Spinal cord (tissue), 10 donors: ENCODE data around the gene TKTL1. TPM values are rescaled to one million over a fixed set of nuclear protein-coding genes. Genes with fewer than 3 reads are reported as not detected.
A peak's percentile ranks its signal among the peaks of the same experiment; 100 is the strongest.

Experiments
- DNase-seq, 6 donors: peaks; one replicate each; pipeline versions ENCODE4 v3.0.0 to v3.0.0-alpha.2; 2013 to 2015; ENCODE audit warnings: low spot score in 6 of 6, low read depth in 4 of 6
- H3K27ac ChIP-seq: one replicate; pipeline ENCODE4 v1.5.1; 2013; ENCODE audit warnings: low read depth, low read length, control low read depth
- H3K27me3 ChIP-seq: one replicate; pipeline ENCODE4 v1.6.1; 2013; ENCODE audit warnings: low read length; ENCODE audit not compliant: control insufficient read depth, insufficient read depth
- H3K36me3 ChIP-seq: one replicate; pipeline ENCODE4 v1.6.1; 2013; ENCODE audit warnings: low read length; ENCODE audit not compliant: control insufficient read depth, insufficient read depth
- H3K4me1 ChIP-seq: one replicate; pipeline ENCODE4 v1.6.1; 2013; ENCODE audit warnings: low read length; ENCODE audit not compliant: control insufficient read depth, insufficient read depth
- H3K4me3 ChIP-seq: one replicate; pipeline ENCODE4 v1.5.1; 2013; ENCODE audit warnings: low read depth, low read length, control low read depth
- H3K9me3 ChIP-seq: one replicate; pipeline ENCODE4 v1.6.1; 2013; ENCODE audit warnings: low read length; ENCODE audit not compliant: control insufficient read depth, insufficient read depth
- WGBS: methylation state at CpG from one replicate; pipeline ENCODE4 v1.1.5; 2013; ENCODE audit warnings: missing lambda C conversion rate; ENCODE audit not compliant: insufficient coverage; 5-methylcytosine and 5-hydroxymethylcytosine counted together
- polyA plus RNA-seq, 2 donors: library from polyadenylated mRNA; unstranded; fragments of 120-200 nt; gene quantifications; one replicate each; pipeline ENCODE4 v1.2.1, GENCODE V29; 2013; ENCODE audit not compliant: insufficient read length in 2 of 2
- total RNA-seq, 2 donors: library from RNA; depleted of rRNA in 1 of 2; stranded (reverse); fragments of 120-200 nt in 1 of 2; fragments of >200 nt in 1 of 2; gene quantifications; one replicate each; pipeline versions ENCODE4 v1.2.3 to v1.2.4, GENCODE V29; 2013 to 2014
- donor health status: healthy.

Gene TKTL1
- total and polyA plus RNA-seq, 4 donors = 1.9 to 22.6 (median 15.9) TPM

DNA sequence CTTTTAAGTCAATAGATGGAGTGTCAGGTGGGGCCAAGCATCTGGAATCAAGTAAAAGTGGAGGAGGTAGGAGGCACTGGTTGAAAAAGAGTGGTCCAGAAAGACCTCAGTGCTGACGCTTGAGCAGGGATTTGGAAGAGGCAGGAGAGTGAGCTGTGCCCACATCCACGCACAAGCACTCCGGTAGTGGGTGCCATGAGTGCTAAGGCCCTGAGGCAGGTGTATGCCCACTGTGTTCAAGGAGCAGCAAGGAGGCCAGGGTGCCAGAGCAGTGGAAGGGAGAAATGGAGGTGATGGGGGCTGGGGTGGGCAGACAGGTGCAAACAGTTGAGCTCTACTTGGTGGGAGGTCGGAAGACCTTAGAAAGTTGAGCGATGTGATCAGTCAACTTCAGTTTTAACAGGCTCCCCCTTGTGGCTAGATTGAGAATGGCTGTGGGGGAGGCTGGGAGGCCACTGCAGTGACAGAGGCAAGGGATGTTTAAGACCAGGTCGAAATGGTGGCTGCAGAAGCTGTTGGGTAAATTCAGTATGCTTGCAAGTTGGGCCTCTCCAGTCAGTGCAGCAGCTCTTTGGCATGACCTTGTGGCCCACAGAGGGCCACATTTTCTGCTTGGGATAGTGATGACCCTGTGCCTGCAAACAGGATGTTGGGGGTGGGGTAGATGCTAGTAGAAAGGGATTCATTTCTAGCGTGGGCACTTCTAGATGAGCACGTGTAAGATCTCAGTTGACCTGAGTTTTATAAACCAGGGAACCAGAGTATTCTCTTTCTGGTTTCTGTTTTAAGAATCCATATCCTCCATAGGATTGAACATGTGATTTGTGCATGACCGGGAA, 12.7 kb downstream of the TKTL1 start:
- DNase-seq = peak in 2 of 6 donors; percentile 58 to 59
- WGBS = 68% methylated on average over 9 of the region's 9 CpGs

DNA sequence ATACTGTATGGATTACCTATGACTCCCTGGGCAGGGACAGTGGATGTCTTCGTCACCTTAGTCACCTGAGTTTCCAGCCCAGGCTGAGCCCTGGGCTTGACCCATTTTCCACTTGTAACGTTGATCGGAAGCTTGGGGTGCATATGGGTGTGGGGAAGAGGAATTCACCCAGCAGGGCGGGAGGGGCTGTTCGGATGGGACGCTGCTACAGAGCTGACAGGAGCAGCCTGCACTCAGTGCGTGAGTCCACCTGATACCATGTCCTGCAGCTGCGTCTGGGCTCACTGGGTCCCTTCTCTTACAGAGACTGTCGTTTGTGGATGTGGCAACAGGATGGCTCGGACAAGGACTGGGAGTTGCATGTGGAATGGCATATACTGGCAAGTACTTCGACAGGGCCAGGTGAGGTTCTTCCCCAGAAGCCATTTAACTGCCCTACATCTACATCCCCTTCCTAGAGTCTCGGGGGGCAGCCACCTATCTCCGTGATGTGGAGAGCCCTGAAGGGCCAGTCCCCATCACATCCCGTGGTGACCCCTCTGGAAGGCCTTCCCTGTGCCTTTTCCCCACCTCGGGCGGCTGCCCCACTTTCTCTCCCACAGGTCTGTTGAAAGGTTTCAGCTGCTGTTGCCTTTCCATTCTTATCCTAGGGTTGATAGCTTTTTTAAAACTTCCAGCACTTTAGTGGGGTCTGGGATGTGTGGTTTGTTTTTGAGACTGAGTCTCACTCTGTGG, 13.6 kb downstream of the TKTL1 start:
- H3K4me1 ChIP-seq = peaks cover 17% of the 10 kb centered on the region
- H3K27me3 ChIP-seq = no peaks in the 10 kb centered on the region
- H3K9me3 ChIP-seq = no peaks in the 10 kb centered on the region
- DNase-seq = no peak
- H3K4me3 ChIP-seq = no peak overlapping the region
- H3K27ac ChIP-seq = no peak overlapping the region
- no peaks in the 10 kb centered on the region for H3K36me3 ChIP-seq
- 69% methylated on average over 15 of the region's 16 CpGs for WGBS

More for the DNA sequence above, 12.7 kb downstream of the TKTL1 start:
- Histone ChIP-seq H3K4me3 (no peak overlapping the region), H3K4me1 (peaks cover 22% of the 10 kb centered on the region), H3K27me3 (no peaks in the 10 kb centered on the region), H3K27ac (no peak overlapping the region), H3K36me3 (no peaks in the 10 kb centered on the region), H3K9me3 (no peaks in the 10 kb centered on the region)

DNA sequence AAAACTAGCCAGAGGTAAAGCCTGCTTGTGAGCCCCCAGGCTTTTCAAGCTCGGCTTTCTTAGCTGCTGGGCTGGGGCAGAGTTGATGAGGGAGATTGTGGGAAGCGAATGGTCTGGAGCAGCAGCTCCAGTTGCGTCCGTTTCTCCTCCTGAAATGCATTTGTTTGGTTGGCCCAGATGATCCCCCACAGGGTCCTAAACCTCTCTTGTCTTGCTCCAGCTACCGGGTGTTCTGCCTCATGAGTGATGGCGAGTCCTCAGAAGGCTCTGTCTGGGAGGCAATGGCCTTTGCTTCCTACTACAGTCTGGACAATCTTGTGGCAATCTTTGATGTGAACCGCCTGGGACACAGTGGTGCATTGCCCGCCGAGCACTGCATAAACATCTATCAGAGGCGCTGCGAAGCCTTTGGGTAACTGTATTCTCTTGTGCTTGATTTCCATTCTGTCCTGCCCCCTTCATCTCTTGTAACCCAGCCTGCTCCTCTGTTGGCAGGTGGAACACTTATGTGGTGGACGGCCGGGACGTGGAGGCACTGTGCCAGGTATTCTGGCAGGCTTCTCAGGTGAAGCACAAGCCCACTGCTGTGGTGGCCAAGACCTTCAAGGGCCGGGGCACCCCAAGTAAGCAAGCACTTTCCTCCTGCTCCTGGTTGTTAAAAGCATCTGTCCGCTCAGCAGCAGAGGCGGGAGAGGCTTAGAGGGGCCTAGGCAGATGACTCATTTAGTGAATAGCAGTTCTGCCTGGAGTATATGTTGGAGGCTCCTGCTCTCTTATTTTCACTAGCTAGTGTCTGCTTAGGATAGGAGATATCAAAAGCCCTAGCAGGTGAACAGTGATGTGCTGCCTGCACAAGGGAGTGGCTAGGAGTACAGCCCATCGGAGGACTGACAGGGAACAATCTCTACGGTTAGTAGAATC, 15.3 kb downstream of the TKTL1 start:
- Histone ChIP-seq H3K27me3 (no peaks in the 10 kb centered on the region), H3K36me3 (no peaks in the 10 kb centered on the region), H3K9me3 (no peaks in the 10 kb centered on the region), H3K4me3 (no peak overlapping the region), H3K4me1 (peaks cover 3% of the 10 kb centered on the region), H3K27ac (no peak overlapping the region)
- DNase-seq = no peak
- 65% methylated on average over 18 of the region's 19 CpGs for WGBS

DNA sequence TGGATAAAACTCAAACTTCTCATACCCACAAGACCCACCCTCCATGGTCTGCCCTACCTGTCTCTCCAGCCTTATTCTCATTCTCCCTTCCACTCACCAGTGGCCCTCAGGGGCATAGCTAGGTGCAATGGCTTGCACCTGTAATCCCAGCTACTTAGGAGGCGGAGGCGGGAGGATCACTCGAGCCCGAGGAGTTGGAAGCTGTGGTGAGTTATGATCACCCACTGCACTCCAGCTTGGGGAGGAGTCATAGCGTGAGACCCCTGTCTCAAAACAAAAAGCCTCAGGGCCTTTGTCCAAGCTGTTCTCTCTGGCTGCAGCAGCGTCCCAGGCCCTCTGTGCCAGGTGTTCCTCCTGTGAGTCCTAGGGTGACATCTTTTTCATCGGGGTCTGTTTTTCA, 16.5 kb downstream of the TKTL1 start:
- DNase-seq = no peak

DNA sequence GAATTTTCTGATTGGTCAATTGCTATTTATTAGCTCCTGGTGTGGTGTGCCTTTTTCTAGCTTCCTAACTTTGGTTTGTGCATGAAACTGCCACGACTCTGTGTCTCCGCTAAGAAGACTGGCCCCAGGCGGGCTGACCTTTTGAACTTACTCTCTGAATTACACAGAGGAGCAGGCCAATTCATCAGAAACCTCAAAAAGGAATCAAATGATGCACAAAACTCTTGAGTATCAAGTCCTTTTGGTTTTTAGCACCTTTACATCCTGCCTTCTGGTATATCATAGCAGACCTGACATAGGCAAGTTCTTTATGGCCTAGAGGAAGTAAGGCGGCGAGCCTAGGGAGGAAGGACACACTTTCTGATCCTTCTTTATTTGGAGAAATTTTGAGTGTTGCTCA, 17.6 kb downstream of the TKTL1 start:
- Histone ChIP-seq H3K27me3 (no peaks in the 10 kb centered on the region), H3K4me1 (no peaks in the 10 kb centered on the region), H3K36me3 (no peaks in the 10 kb centered on the region), H3K27ac (no peak overlapping the region), H3K4me3 (no peak overlapping the region), H3K9me3 (no peaks in the 10 kb centered on the region)
- DNase-seq = no peak
- WGBS = 65% methylated on average over 3 of the region's 5 CpGs

More for the DNA sequence above, 16.5 kb downstream of the TKTL1 start:
- Histone ChIP-seq H3K9me3 (no peaks in the 10 kb centered on the region), H3K4me3 (no peak overlapping the region), H3K36me3 (no peaks in the 10 kb centered on the region), H3K4me1 (no peaks in the 10 kb centered on the region), H3K27me3 (no peaks in the 10 kb centered on the region), H3K27ac (no peak overlapping the region)
- WGBS = 68% methylated on average over 3 of the region's 7 CpGs

DNA sequence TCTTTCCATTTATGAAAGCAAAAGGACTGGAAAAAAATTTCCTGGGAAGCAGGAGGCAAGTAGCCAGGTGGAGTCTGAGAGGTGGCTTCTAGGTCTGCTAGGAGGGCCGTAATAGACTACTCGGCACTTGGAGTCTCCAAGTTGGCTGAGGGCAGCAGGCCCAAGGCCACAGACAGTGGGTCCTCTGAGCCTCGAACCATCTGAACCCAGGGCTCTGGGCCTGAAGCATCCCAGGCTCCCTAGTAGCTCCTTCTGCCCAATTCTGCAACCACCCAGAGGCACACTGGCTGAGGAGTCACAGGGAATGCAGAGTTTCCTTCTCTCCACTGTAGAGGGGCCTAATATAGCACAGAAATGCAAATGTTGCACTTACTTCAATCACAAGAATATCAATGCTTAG, 19.8 kb downstream of the TKTL1 start:
- Histone ChIP-seq H3K27ac (no peak overlapping the region), H3K4me1 (no peaks in the 10 kb centered on the region), H3K36me3 (no peaks in the 10 kb centered on the region), H3K27me3 (no peaks in the 10 kb centered on the region), H3K4me3 (no peak overlapping the region), H3K9me3 (no peaks in the 10 kb centered on the region)
- DNase-seq = no peak
- 56% methylated on average over 3 of the region's 3 CpGs for WGBS

DNA sequence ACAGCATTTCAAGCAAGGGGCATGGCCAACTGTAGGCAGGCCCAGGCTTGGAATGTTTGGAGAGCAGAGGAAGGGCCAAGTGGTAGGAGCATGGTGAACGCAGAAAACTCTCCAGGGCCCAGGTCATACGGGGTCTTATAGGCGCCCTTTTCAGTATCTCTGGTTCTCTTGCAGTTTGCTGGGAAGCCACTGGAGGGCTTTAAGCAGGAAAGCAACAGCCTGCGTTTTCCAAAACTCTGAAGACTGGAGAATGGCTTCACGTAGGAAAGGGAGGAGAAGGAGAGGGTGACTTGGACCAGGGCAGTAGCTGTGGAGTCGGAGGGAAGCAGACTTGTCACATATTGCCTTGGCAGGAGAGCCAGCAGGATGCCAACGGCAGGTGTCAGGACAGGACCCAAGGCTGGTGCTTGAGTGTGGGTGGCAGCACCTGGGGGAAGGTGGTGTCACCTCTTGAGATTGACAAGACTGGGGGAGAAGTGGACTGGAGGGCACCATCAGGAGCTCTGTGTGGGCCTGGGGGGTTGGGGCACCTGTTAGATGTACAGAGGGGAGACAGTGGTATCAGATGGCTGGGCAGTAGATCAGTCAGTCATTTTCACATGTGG, 21.9 kb downstream of the TKTL1 start:
- DNase-seq = peak in 2 of 6 donors; percentile 46 to 48
- Histone ChIP-seq H3K27ac (no peak overlapping the region), H3K4me3 (no peak overlapping the region), H3K4me1 (no peaks in the 10 kb centered on the region), H3K9me3 (no peaks in the 10 kb centered on the region), H3K36me3 (no peaks in the 10 kb centered on the region), H3K27me3 (no peaks in the 10 kb centered on the region)
- WGBS = 28% methylated on average over 7 of the region's 7 CpGs

DNA sequence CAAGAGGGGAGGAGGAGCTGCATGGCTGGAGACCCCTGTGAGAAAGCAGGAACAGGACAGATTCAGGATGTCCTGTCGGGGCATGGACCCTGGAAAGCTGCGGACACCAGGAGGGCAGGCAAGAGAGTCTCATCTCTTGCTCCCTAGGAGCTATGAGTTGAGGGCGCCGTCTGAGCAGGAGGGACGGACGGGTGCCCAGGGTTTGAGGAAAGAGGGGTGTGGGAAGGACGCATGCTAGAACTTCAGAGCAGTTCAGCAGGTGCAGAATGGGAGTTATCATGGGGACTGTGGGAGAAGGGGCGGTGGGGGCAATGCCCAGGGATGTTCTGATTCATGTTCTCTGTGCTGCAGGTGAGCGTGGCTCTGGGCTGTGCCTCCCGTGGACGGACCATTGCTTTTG, 24.8 kb downstream of the TKTL1 start:
- H3K9me3 ChIP-seq = no peaks in the 10 kb centered on the region

DNA sequence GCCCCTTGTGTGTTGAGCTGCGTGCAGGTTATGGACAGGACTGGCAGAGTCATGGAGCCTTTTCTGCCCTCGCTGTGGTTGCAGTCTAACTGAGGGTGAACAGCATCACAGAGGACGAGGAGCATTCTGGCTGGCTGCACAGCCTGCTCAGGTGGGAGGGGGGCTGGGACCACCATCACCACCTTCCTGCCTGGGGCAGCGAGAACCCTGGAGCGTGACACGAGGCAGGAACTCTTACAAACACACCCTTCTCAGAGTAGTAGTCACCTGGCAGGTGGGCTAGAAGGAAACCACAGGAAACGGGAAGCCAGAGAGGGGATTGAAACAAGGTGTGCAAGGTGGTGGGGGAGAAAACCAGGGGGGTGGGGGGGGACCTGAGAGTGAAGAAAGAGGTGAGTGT, 25.6 kb downstream of the TKTL1 start:
- no peak overlapping the region for H3K27ac ChIP-seq
- no peaks in the 10 kb centered on the region for H3K9me3 ChIP-seq
- no peaks in the 10 kb centered on the region for H3K36me3 ChIP-seq
- H3K27me3 ChIP-seq = no peaks in the 10 kb centered on the region
- 65% methylated on average over 3 of the region's 7 CpGs for WGBS
- H3K4me3 ChIP-seq = no peak overlapping the region
- no peaks in the 10 kb centered on the region for H3K4me1 ChIP-seq
- no peak for DNase-seq

More for the DNA sequence above, 24.8 kb downstream of the TKTL1 start:
- Histone ChIP-seq H3K27me3 (no peaks in the 10 kb centered on the region), H3K4me3 (no peak overlapping the region), H3K4me1 (no peaks in the 10 kb centered on the region), H3K36me3 (no peaks in the 10 kb centered on the region), H3K27ac (no peak overlapping the region)
- DNase-seq = no peak
- 85% methylated on average over 8 of the region's 11 CpGs for WGBS
